ENCODE data around the gene ARL13B. TPM values are rescaled to one million over a fixed set of nuclear protein-coding genes. Genes with fewer than 3 reads are reported as not detected.

Gene ARL13B
- total and polyA plus RNA-seq, 2 of the 8 experiments (the other 6 are each of a cell fraction or from before 2014, with no cell fraction given): 1.5 to 12.7 TPM

DNA sequence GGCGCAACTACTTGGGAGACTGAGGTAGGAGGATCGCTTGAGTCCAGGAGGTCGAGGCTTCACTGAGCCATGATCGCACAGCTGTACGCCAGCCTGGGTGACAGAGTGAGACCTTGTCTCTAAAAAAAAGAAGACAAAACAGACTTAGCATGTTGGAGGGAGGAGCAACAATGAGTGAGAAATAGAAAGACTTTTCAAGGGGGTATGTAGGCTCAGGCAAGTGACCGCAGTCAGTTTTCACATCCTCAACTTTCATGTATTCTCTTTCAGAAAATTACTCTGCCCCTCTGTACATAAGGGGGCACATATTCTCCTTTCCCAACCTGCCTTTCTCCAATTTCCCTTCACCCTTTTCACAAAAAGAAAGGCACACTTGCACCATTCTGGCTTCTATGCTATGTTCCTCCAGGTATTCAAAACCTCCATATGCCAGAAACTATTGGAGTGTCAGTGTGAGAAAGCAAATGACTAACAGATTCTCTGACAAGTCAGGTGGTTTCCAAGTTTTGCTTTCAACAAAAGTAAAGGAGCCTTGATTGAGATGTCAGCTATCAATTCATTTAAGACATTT lies 90.5 kb downstream of the ARL13B start:
- CTCF ChIA-PET (ENCODE audit: partially characterized antibody): interaction anchor here (0.6 to 3.0 kb wide), 7 partner anchors 8 to 174 kb away, joined by 3 to 15 read pairs (median 3); partner anchors contain the start of genes DHFR2 and NSUN3
- no peaks in the 10 kb centered on the region; a peak in 1 of 8 replicates for H3K36me3 ChIP-seq (ENCODE audit: control insufficient read depth in 2 of 4, insufficient read depth in 4 of 4, low read length in 3 of 4)

More for the DNA sequence above, 90.5 kb downstream of the ARL13B start:
- Histone ChIP-seq H3K23ac (ENCODE audit: insufficient read length) (no peak overlapping the region), H3K18ac (ENCODE audit: extremely low read depth, low read length) (no peak overlapping the region), H2BK5ac (ENCODE audit: low read depth, low read length) (no peak overlapping the region), H4K91ac (replicated peaks; ENCODE audit: insufficient read length, low read length) (no peak overlapping the region), H4K20me1 (replicated peaks in 1 of 2; ENCODE audit: control insufficient read depth in 1 of 2, insufficient read depth in 2 of 2, low read length in 2 of 2) (no peaks in the 10 kb centered on the region), H3K23me2 (ENCODE audit: low read depth, low read length) (no peaks in the 10 kb centered on the region), H3K27me3 (replicated peaks in 1 of 4; ENCODE audit: control insufficient read depth in 3 of 4, extremely low read depth in 1 of 4, insufficient read depth in 3 of 4, low read length in 3 of 4) (no peaks in the 10 kb centered on the region), H2BK120ac (replicated peaks; ENCODE audit: low read depth, low read length) (no peak overlapping the region), H2BK15ac (ENCODE audit: low read length) (no peak overlapping the region), H3K27ac (ENCODE audit: low read depth, low read length) (no peak overlapping the region), H2BK12ac (ENCODE audit: low read depth, low read length) (no peak overlapping the region), H3K4me3 (ENCODE audit: extremely low read depth in 1 of 4, insufficient read depth in 2 of 4, low read depth in 3 of 4, low read length in 4 of 4) (no peak overlapping the region), H3K9me3 (ENCODE audit: insufficient read depth in 2 of 2, low read depth in 1 of 2, low read length in 1 of 2) (peaks cover 0 to 2% of the 10 kb centered on the region in 2 experiments; a peak in 2 of 4 replicates), H3K79me1 (ENCODE audit: low read depth, low read length) (no peaks in the 10 kb centered on the region), H4K5ac (ENCODE audit: insufficient read length, low read depth, low read length) (no peak overlapping the region), H2BK20ac (ENCODE audit: low read length) (no peak overlapping the region), H3K9ac (replicated peaks in 1 of 4; ENCODE audit: extremely low read depth in 1 of 4, low read depth in 3 of 4, low read length in 3 of 4) (no peak overlapping the region), H2AFZ (ENCODE audit: low read length) (no peak overlapping the region), H3K4ac (replicated peaks; ENCODE audit: insufficient read length, low read depth, low read length) (no peak overlapping the region), H3K56ac (replicated peaks; ENCODE audit: insufficient read length, low read depth, low read length) (no peak overlapping the region), H4K8ac (ENCODE audit: extremely low read depth, insufficient read depth, low read length) (no peak overlapping the region), H3K4me2 (ENCODE audit: insufficient read depth in 1 of 2, low read depth in 2 of 2, low read length in 2 of 2) (no peak overlapping the region), H3K14ac (ENCODE audit: insufficient read length) (no peak overlapping the region), H2AK5ac (ENCODE audit: low read depth, low read length) (no peak overlapping the region), H3K4me1 (replicated peaks in 1 of 4; ENCODE audit: control insufficient read depth in 3 of 4, insufficient read depth in 4 of 4, low read length in 3 of 4) (no peaks in the 10 kb centered on the region), H3K79me2 (ENCODE audit: control insufficient read depth in 1 of 2, insufficient read depth in 2 of 2, low read length in 2 of 2) (no peaks in the 10 kb centered on the region)
- POLR2A ChIA-PET (ENCODE audit: partially characterized antibody): no interaction called here
- 97% methylated on average over 6 of the region's 6 CpGs; no CpG with 5 or more reads in 1 of the 2 experiments for WGBS, 2 experiments (ENCODE audit: extremely low coverage in 1 of 2, insufficient coverage in 1 of 2, insufficient read length in 1 of 2, insufficient replicate concordance in 2 of 2, low coverage in 1 of 2, low lambda C conversion rate in 2 of 2, missing lambda C conversion rate in 1 of 2)
- no peak for FAIRE-seq
- DNase-seq (ENCODE audit: low read depth in 1 of 2, low spot score in 2 of 2): no peak
- no peak for TF ChIP-seq SP4 (IDR thresholded peaks at IDR 0.05; ENCODE audit: low read length)
